Esophagus (tissue), 2 donors: Measurements from ENCODE around the gene ABCC9. TPM values are rescaled to one million over a fixed set of nuclear protein-coding genes. Genes with fewer than 3 reads are reported as not detected.

Source experiments
- H3K27ac ChIP-seq, 2 donors: one replicate each; pipeline ENCODE4 v1.5.1; 2013; ENCODE audit warnings: low read depth in 2 of 2, mild to moderate bottlenecking in 2 of 2, inconsistent platforms in 1 of 2, low read length in 1 of 2, moderate library complexity in 1 of 2
- H3K27me3 ChIP-seq, 2 donors: one replicate each; pipeline ENCODE4 v1.6.1; 2013; ENCODE audit warnings: low read length in 2 of 2, control low read depth in 1 of 2, mild to moderate bottlenecking in 1 of 2; ENCODE audit not compliant: insufficient read depth in 2 of 2, control insufficient read depth in 1 of 2
- H3K36me3 ChIP-seq, 2 donors: one replicate each; pipeline ENCODE4 v1.6.1; 2013; ENCODE audit warnings: low read length in 1 of 2; ENCODE audit not compliant: control insufficient read depth in 2 of 2, insufficient read depth in 2 of 2
- H3K4me1 ChIP-seq, 2 donors: one replicate each; pipeline ENCODE4 v1.6.1; 2013; ENCODE audit warnings: low read length in 1 of 2; ENCODE audit not compliant: control insufficient read depth in 2 of 2, insufficient read depth in 2 of 2
- H3K4me3 ChIP-seq, 2 donors: one replicate each; pipeline ENCODE4 v1.5.1; 2013; ENCODE audit warnings: low read length in 2 of 2, mild to moderate bottlenecking in 2 of 2, low read depth in 1 of 2, moderate library complexity in 1 of 2
- H3K9me3 ChIP-seq, 2 donors: one replicate each; pipeline ENCODE4 v1.6.1; 2013; ENCODE audit warnings: mild to moderate bottlenecking in 2 of 2, low read depth in 1 of 2, low read length in 1 of 2, moderate library complexity in 1 of 2; ENCODE audit not compliant: control insufficient read depth in 2 of 2, insufficient read depth in 1 of 2
- WGBS, 2 donors: extraction: QIAGEN DNeasy Blood & Tissue Kit; methylation state at CpG; one replicate each; pipeline ENCODE4 v1.1.7; 2013; 5-methylcytosine and 5-hydroxymethylcytosine counted together
- polyA plus RNA-seq, 2 donors: library from polyadenylated mRNA; stranded (reverse); fragments of 200-250 nt; gene quantifications; one replicate each; pipeline ENCODE4 v1.2.3, GENCODE V29; 2013
- donor health status: healthy with polysubstance abuse.
- donor health status: Bipolar disorder and iron deficiency.

Gene ABCC9
- polyA plus RNA-seq = 1 to 10 TPM in 1 of 2 donors, under 1 TPM in 1; 0.61 to 1.6 TPM

GRCh38 chr12:21940549-21941505 lies at the start of gene ABCC9:
Gene ABCC9, minus strand, starts transcription at chr12:21941426. Its CDS starts 4,752 bp downstream, at chr12:21936674.
- H3K27me3 ChIP-seq = peaks cover 0 to 8% of the 10 kb centered on the region in 2 donors
- H3K4me1 ChIP-seq = no peaks in the 10 kb centered on the region
- WGBS, 2 donors = 4 to 6% methylated on average over 41 to 42 of the region's 42 CpGs
- H3K36me3 ChIP-seq = no peaks in the 10 kb centered on the region
- peaks cover 0 to 4% of the 10 kb centered on the region in 2 donors for H3K9me3 ChIP-seq
- H3K27ac ChIP-seq = peak within 1 kb of the TSS; percentile 44 to 75
- H3K4me3 ChIP-seq = peak within 1 kb of the TSS; percentile 40 to 42

GRCh38 chr12:21989819-21990412 lies 48.7 kb upstream of the ABCC9 start:
- 50 to 55% methylated on average over 5 of the region's 5 CpGs for WGBS, 2 donors
- Histone ChIP-seq H3K4me1 (no peaks in the 10 kb centered on the region), H3K27ac (no peak overlapping the region), H3K36me3 (no peaks in the 10 kb centered on the region), H3K4me3 (no peak overlapping the region), H3K9me3 (no peaks in the 10 kb centered on the region), H3K27me3 (no peaks in the 10 kb centered on the region)

DNA sequence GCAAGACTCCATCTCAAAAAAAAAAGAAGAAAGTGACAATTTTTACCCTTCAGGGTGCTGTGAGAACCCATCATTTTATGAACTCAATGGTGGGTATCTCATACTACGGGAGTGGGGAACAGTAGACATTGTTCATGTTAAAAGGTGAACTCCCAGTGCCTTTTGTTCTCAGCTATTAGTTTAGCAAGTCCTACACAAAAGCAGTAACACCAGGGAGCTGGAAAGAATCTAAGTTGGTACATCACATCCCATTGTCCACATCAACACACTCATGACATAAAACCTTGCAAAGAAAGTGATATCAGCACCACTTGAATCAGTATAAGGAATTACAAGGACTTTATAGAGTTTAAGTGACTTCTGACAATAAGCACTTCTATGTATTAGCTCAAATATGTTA lies 47.4 kb upstream of the ABCC9 start:
- Histone ChIP-seq H3K27ac (no peak overlapping the region), H3K27me3 (no peaks in the 10 kb centered on the region), H3K4me1 (no peaks in the 10 kb centered on the region), H3K9me3 (no peaks in the 10 kb centered on the region), H3K36me3 (no peaks in the 10 kb centered on the region), H3K4me3 (no peak overlapping the region)
- WGBS, 2 donors = 77 to 86% methylated on average over 1 of the region's 1 CpG

DNA sequence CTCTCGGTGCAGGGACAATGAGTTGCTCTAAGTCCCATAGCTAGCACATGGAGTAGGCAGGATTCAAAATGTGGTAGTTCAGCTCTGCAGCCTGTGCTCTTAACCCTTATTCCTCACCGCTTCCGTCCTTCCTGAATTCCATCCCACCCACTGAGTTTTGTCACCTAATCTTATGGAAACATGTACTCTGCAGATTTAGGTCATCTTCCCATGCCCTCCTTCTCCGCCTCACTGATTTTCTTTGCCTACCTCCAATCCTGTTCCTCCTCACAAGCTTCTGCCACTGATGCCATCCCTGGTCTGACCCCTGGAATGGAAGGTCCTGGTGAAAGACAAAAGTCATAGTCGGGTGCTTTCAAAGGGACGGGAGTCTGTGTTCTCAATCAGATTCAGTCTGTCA lies 46.5 kb upstream of the ABCC9 start:
- 85 to 89% methylated on average over 6 of the region's 6 CpGs for WGBS, 2 donors
- no peaks in the 10 kb centered on the region for H3K36me3 ChIP-seq
- no peak overlapping the region for H3K4me3 ChIP-seq
- no peaks in the 10 kb centered on the region for H3K27me3 ChIP-seq
- H3K4me1 ChIP-seq = no peaks in the 10 kb centered on the region
- H3K9me3 ChIP-seq = no peaks in the 10 kb centered on the region
- no peak overlapping the region for H3K27ac ChIP-seq

GRCh38 chr12:21985155-21985554 lies 43.9 kb upstream of the ABCC9 start:
- H3K4me1 ChIP-seq = no peaks in the 10 kb centered on the region
- H3K9me3 ChIP-seq = no peaks in the 10 kb centered on the region
- H3K27ac ChIP-seq = no peak overlapping the region
- H3K27me3 ChIP-seq = no peaks in the 10 kb centered on the region
- no peak overlapping the region for H3K4me3 ChIP-seq
- WGBS, 2 donors = 48 to 60% methylated on average over 2 of the region's 2 CpGs
- H3K36me3 ChIP-seq = no peaks in the 10 kb centered on the region

- H3K9me3 ChIP-seq = no peaks in the 10 kb centered on the region
- no peaks in the 10 kb centered on the region for H3K27me3 ChIP-seq
- no peaks in the 10 kb centered on the region for H3K36me3 ChIP-seq
- no peak overlapping the region for H3K4me3 ChIP-seq
- no peak overlapping the region for H3K27ac ChIP-seq
- H3K4me1 ChIP-seq = no peaks in the 10 kb centered on the region
Measured at GRCh38 chr12:21984375-21984774, 43.1 kb upstream of the ABCC9 start.

GRCh38 chr12:21983095-21983494 lies 41.9 kb upstream of the ABCC9 start:
- Histone ChIP-seq H3K4me3 (no peak overlapping the region), H3K36me3 (no peaks in the 10 kb centered on the region), H3K27ac (no peak overlapping the region), H3K27me3 (no peaks in the 10 kb centered on the region), H3K4me1 (no peaks in the 10 kb centered on the region), H3K9me3 (no peaks in the 10 kb centered on the region)
- WGBS, 2 donors = 75 to 78% methylated on average over 3 of the region's 3 CpGs

GRCh38 chr12:21980544-21980943 lies 39.3 kb upstream of the ABCC9 start:
- H3K4me3 ChIP-seq = no peak overlapping the region
- no peaks in the 10 kb centered on the region for H3K36me3 ChIP-seq
- no peaks in the 10 kb centered on the region for H3K9me3 ChIP-seq
- H3K4me1 ChIP-seq = no peaks in the 10 kb centered on the region
- 87 to 90% methylated on average over 1 of the region's 1 CpG for WGBS, 2 donors
- no peaks in the 10 kb centered on the region for H3K27me3 ChIP-seq
- no peak overlapping the region for H3K27ac ChIP-seq

GRCh38 chr12:21975293-21975692 lies 34.1 kb upstream of the ABCC9 start:
- H3K27me3 ChIP-seq = no peaks in the 10 kb centered on the region
- H3K27ac ChIP-seq = no peak overlapping the region
- 77 to 94% methylated on average over 1 of the region's 1 CpG for WGBS, 2 donors
- H3K9me3 ChIP-seq = no peaks in the 10 kb centered on the region
- H3K4me3 ChIP-seq = no peak overlapping the region
- no peaks in the 10 kb centered on the region for H3K36me3 ChIP-seq
- H3K4me1 ChIP-seq = no peaks in the 10 kb centered on the region
